ENCODE measurements around the gene NHSL1.

NHSL1 gene

DNA sequence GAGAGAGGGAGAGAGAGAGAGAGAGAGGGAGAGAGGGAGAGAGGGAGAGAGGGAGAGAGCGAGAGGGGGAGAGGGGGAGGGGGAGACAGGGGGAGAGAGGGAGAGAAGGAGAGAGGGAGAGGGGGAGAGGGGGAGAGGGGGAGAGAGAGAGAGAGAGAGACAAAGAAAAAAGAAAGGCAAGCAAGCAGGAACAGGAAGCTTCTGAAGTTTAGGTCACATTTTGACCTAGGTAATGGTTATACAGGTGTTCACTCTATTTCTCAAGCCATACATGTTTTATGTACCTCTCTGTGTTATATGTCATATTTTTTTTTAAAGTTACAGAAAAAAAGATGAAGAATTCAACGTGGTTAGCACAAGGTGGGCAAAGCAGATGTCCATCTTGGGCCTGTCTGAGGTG lies 9.4 kb downstream of the NHSL1 start:
- no peak overlapping the region for H3K9ac ChIP-seq (ENCODE audit: low read depth, low read length)
- no peaks in the 10 kb centered on the region for H4K20me1 ChIP-seq (ENCODE audit: insufficient read depth, low read length)
- no peak for ATAC-seq (ENCODE audit: insufficient read depth, low read depth)
- no peak overlapping the region for H3K4me2 ChIP-seq (ENCODE audit: insufficient read depth, low read length)
- no peaks in the 10 kb centered on the region for H3K4me1 ChIP-seq (ENCODE audit: insufficient read depth, low read length)
- H3K79me2 ChIP-seq (ENCODE audit: insufficient read depth, low read length): no peaks in the 10 kb centered on the region
- DNase-seq: no peak
- TF ChIP-seq EZH2 (IDR thresholded peaks at IDR 0.05; ENCODE audit: borderline replicate concordance, low read depth, low read length, severe bottlenecking): no peak
- TF ChIP-seq, protein P1, sequence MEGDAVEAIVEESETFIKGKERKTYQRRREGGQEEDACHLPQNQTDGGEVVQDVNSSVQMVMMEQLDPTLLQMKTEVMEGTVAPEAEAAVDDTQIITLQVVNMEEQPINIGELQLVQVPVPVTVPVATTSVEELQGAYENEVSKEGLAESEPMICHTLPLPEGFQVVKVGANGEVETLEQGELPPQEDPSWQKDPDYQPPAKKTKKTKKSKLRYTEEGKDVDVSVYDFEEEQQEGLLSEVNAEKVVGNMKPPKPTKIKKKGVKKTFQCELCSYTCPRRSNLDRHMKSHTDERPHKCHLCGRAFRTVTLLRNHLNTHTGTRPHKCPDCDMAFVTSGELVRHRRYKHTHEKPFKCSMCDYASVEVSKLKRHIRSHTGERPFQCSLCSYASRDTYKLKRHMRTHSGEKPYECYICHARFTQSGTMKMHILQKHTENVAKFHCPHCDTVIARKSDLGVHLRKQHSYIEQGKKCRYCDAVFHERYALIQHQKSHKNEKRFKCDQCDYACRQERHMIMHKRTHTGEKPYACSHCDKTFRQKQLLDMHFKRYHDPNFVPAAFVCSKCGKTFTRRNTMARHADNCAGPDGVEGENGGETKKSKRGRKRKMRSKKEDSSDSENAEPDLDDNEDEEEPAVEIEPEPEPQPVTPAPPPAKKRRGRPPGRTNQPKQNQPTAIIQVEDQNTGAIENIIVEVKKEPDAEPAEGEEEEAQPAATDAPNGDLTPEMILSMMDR (IDR thresholded peaks at IDR 0.05; ENCODE audit: borderline replicate concordance, extremely low read depth, low read length, poor library complexity, severe bottlenecking): no peak
- no peaks in the 10 kb centered on the region for H3K36me3 ChIP-seq (ENCODE audit: insufficient read depth, low read length)
- no peak overlapping the region for H2AFZ ChIP-seq (ENCODE audit: low read depth, low read length)
- peaks cover 6% of the 10 kb centered on the region for H3K27me3 ChIP-seq (ENCODE audit: insufficient read depth, low read length, poor library complexity)
- H3K27ac ChIP-seq (ENCODE audit: low read length): no peak overlapping the region
- H3K4me3 ChIP-seq (ENCODE audit: low read depth in 1 of 2, low read length in 2 of 2): no peak overlapping the region
- H3K9me3 ChIP-seq (ENCODE audit: insufficient read depth, low read length, severe bottlenecking): no peaks in the 10 kb centered on the region

DNA sequence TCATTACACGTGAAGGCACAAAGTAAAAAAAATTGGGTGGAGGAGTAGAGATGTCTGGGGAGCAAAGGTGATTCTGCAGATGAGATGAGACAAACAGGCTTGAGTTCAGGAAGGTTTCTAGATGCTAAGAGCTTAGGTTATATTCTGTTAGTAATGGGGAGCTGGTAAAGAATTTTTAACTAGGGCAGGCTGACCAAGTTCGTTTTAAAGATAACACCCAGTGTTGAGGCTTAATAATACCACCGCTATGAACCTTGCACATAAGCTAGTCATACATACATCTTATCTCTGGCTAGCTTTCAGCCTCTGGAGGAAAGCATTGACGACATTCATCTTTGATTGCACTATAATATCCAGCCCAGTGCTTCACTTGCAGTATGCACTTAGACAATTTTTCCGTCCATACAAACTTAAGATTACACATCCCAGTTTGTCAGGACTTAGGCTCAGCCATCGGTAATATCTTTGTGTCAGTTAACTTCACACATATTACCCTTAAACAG lies 12.1 kb downstream of the NHSL1 start:
- H3K79me2 ChIP-seq (ENCODE audit: insufficient read depth, low read length): no peaks in the 10 kb centered on the region
- no peak overlapping the region for H2AFZ ChIP-seq (ENCODE audit: low read depth, low read length)
- H3K9me3 ChIP-seq (ENCODE audit: insufficient read depth, low read length, severe bottlenecking): no peaks in the 10 kb centered on the region
- H3K27me3 ChIP-seq (ENCODE audit: insufficient read depth, low read length, poor library complexity): peaks cover 13% of the 10 kb centered on the region
- H3K4me1 ChIP-seq (ENCODE audit: insufficient read depth, low read length): no peaks in the 10 kb centered on the region
- no peak overlapping the region for H3K27ac ChIP-seq (ENCODE audit: low read length)
- DNase-seq (no peak), ATAC-seq (ENCODE audit: insufficient read depth, low read depth) (no peak)
- no peaks in the 10 kb centered on the region for H3K36me3 ChIP-seq (ENCODE audit: insufficient read depth, low read length)
- no peak overlapping the region for H3K4me3 ChIP-seq (ENCODE audit: low read depth in 1 of 2, low read length in 2 of 2)
- no peak overlapping the region for H3K9ac ChIP-seq (ENCODE audit: low read depth, low read length)
- no peak overlapping the region for H3K4me2 ChIP-seq (ENCODE audit: insufficient read depth, low read length)
- TF ChIP-seq EZH2 (IDR thresholded peaks at IDR 0.05; ENCODE audit: borderline replicate concordance, low read depth, low read length, severe bottlenecking): no peak
- TF ChIP-seq, protein P1 (IDR thresholded peaks at IDR 0.05; ENCODE audit: borderline replicate concordance, extremely low read depth, low read length, poor library complexity, severe bottlenecking): no peak
- no peaks in the 10 kb centered on the region for H4K20me1 ChIP-seq (ENCODE audit: insufficient read depth, low read length)

DNA sequence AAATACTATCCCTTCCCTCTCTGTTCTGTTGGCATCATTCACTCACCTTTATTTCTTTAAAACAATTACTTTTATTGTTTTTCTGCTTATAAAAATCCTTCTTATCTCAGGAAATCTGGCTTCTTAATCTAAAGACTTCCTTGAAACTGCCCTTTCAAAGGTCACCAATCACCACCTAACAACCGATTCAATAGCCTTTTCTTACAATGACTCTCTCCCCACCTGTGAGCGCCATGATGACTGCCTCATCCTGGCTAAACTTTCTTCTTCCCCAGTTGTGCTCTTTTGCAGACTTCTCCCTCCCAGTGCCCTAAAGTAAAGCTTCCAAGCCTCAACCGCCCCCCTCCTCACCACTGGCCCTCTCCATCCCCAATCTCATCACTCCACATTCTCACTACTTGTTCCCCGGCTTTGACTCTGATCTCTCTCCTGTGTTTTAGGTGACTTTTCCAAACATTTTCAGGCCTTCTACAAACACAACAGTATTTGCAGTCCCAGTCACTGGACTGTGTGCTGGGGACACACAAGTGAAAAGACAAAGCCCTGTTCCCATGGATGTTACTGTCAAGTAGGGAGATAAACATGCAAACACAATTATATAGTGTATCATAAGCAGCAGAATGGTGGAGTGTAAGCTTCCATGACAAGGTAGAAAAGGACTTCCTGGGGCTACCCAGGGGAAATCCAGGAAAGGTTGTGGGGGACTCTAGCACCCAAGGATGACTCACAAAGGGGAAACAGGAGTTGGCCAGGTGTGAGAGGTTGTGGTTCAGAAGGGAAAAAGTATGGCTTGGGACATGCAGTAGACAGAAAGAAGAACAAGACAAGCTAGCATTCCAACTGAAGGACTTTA lies 12.8 kb downstream of the NHSL1 start:
- peaks cover 13% of the 10 kb centered on the region for H3K27me3 ChIP-seq (ENCODE audit: insufficient read depth, low read length, poor library complexity)

More for the DNA sequence above, 12.8 kb downstream of the NHSL1 start:
- ATAC-seq (ENCODE audit: insufficient read depth, low read depth) (no peak), DNase-seq (no peak)
- no peaks in the 10 kb centered on the region for H3K79me2 ChIP-seq (ENCODE audit: insufficient read depth, low read length)
- H4K20me1 ChIP-seq (ENCODE audit: insufficient read depth, low read length): no peaks in the 10 kb centered on the region
- no peaks in the 10 kb centered on the region for H3K9me3 ChIP-seq (ENCODE audit: insufficient read depth, low read length, severe bottlenecking)
- no peak overlapping the region for H3K9ac ChIP-seq (ENCODE audit: low read depth, low read length)
- H3K4me3 ChIP-seq (ENCODE audit: low read depth in 1 of 2, low read length in 2 of 2): no peak overlapping the region
- TF ChIP-seq, protein P1 (IDR thresholded peaks at IDR 0.05; ENCODE audit: borderline replicate concordance, extremely low read depth, low read length, poor library complexity, severe bottlenecking): no peak
- no peak for TF ChIP-seq EZH2 (IDR thresholded peaks at IDR 0.05; ENCODE audit: borderline replicate concordance, low read depth, low read length, severe bottlenecking)
- H3K27ac ChIP-seq (ENCODE audit: low read length): no peak overlapping the region
- no peak overlapping the region for H3K4me2 ChIP-seq (ENCODE audit: insufficient read depth, low read length)
- no peaks in the 10 kb centered on the region for H3K36me3 ChIP-seq (ENCODE audit: insufficient read depth, low read length)
- H2AFZ ChIP-seq (ENCODE audit: low read depth, low read length): no peak overlapping the region
- H3K4me1 ChIP-seq (ENCODE audit: insufficient read depth, low read length): no peaks in the 10 kb centered on the region
